Naive B cell (primary cell): ENCODE measurements around the gene ANKS3. TPM values are rescaled to one million over a fixed set of nuclear protein-coding genes. Genes with fewer than 3 reads are reported as not detected.

ENCODE experiments used
- ATAC-seq, 2 donors: fragments of 150-1000 bp; cut with Tn5 transposase; 2 replicates each; pipeline ENCODE4 v1.10.0; 2021; ENCODE audit warnings: low read depth in 2 of 2, mild to moderate bottlenecking in 2 of 2, moderate library complexity in 2 of 2
- DNase-seq: peaks from one replicate; pipeline ENCODE4 v3.0.0; 2022
- H3K27ac Mint-ChIP-seq, 6 donors: one replicate each; pipeline ENCODE4 v1.8.0; 2020 to 2022; ENCODE audit warnings: mild to moderate bottlenecking in 6 of 6, mixed read lengths in 6 of 6, moderate library complexity in 5 of 6, inconsistent platforms in 2 of 6
- H3K27me3 Mint-ChIP-seq, 3 donors: one replicate each; pipeline ENCODE4 v1.8.0; 2021 to 2022; ENCODE audit warnings: mixed read lengths in 3 of 3, mild to moderate bottlenecking in 1 of 3
- H3K36me3 Mint-ChIP-seq, 2 donors: one replicate each; pipeline ENCODE4 v1.8.0; 2020 to 2022; ENCODE audit warnings: mixed read lengths in 2 of 2, inconsistent platforms in 1 of 2, mild to moderate bottlenecking in 1 of 2
- H3K4me1 Mint-ChIP-seq, 3 donors: one replicate each; pipeline ENCODE4 v1.8.0; 2020 to 2022; ENCODE audit warnings: mixed read lengths in 3 of 3, inconsistent platforms in 1 of 3, mild to moderate bottlenecking in 1 of 3, moderate library complexity in 1 of 3
- H3K4me3 Mint-ChIP-seq, 8 donors: one replicate each; pipeline ENCODE4 v1.8.0; 2020 to 2022; ENCODE audit warnings: mild to moderate bottlenecking in 8 of 8, mixed read lengths in 8 of 8, moderate library complexity in 8 of 8, inconsistent platforms in 2 of 8
- H3K9me3 Mint-ChIP-seq, 7 donors: one replicate each; pipeline ENCODE4 v1.8.0; 2020 to 2022; ENCODE audit warnings: mixed read lengths in 7 of 7, mild to moderate bottlenecking in 5 of 7, inconsistent platforms in 2 of 7, moderate library complexity in 1 of 7
- polyA plus RNA-seq, 6 donors: library from polyadenylated mRNA; unstranded; fragments of 300-500 nt; fragmentation: Illumina TruSeq; gene quantifications; one replicate each; pipeline ENCODE4 v1.2.3, GENCODE V29; 2021; ENCODE audit warnings: low read depth in 6 of 6

The ANKS3 gene
- polyA plus RNA-seq, 6 donors from 2014 or later: 3.9 to 8.3 (median 4.4) TPM; not detected in 1

DNA sequence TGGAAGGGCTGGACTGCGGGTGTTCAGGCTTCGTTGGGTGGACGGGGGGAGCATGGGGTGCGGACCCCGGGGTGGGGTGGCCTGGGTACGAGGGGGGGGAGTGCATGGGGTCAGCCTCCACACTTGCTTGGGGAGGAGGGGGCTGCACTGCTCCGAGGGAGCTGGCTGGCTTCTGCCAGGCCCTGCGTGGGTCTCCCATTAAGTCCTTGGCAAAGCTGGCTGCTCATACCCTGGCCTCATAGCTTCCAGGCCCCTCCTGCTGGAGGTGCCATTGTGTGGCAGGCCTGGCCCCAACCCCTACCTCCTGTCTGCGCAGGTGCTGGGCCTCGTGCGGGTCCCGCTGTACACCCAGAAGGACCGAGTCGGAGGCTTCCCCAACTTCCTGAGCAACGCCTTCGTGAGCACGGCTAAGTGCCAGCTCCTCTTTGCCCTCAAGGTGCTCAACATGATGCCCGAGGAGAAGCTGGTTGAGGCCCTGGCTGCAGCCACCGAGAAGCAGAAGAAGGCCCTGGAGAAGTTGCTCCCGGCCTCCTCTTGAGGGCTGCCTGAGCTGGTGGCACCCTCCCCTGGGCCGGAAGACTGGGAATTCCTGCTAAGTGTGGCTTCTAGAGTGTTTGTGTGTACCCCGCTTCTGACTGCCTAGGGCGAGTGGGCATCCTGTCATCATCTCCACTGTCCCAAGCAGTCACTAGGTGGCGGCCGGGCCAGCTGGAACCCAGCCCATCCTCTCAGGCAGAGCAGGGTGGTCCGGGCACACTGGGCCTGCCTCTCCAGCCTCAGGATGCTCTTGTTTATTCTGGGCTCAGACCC lies 39.2 kb downstream of the ANKS3 start:
- DNase-seq (no peak), ATAC-seq (no peak)
- H3K4me3 Mint-ChIP-seq: peak overlapping the region; percentile 71 to 94 (median 84)
- H3K4me1 Mint-ChIP-seq: peaks cover 6 to 12% (median 12%) of the 10 kb centered on the region in 3 donors
- peak overlapping the region in 4 of 6 donors; percentile 24 to 93 (median 86) for H3K27ac Mint-ChIP-seq
- H3K36me3 Mint-ChIP-seq: no peaks in the 10 kb centered on the region
- H3K27me3 Mint-ChIP-seq: no peaks in the 10 kb centered on the region
- H3K9me3 Mint-ChIP-seq: no peaks in the 10 kb centered on the region

DNA sequence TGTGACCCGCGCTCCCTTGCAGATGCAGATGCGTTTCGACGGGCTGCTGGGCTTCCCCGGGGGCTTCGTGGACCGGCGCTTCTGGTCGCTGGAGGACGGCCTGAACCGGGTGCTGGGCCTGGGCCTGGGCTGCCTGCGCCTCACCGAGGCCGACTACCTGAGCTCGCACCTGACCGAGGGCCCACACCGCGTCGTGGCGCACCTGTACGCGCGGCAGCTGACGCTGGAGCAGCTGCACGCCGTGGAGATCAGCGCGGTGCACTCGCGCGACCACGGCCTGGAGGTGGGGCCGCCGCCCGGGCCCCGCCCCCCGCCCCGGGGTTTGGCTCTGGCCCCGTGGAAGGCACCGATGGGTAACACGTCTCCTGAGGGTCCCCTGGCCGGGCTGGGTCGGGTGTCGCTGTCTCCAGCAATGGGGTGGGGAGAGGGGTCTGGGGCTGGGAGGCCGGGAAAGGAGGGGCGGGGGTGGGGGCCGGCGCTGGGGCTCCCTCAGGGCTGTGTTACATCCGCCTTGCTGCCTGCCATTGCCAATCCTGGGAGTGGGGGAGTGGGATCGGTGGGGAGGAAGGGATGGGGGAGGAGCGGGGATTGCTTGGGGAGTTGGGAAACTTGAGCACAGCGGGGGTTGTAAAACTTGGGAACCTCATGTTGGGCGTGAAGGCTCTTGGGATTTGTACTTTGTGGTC lies 40.0 kb downstream of the ANKS3 start:
- ATAC-seq: peak; percentile 20 to 31
- Mint-ChIP-seq H3K4me1 (peaks cover 6 to 12% (median 12%) of the 10 kb centered on the region in 3 donors), H3K9me3 (no peaks in the 10 kb centered on the region), H3K27me3 (no peaks in the 10 kb centered on the region), H3K36me3 (no peaks in the 10 kb centered on the region), H3K27ac (peak overlapping the region; percentile 21 to 93 (median 72)), H3K4me3 (peak overlapping the region; percentile 77 to 94 (median 86))
- peak; percentile 27 for DNase-seq

DNA sequence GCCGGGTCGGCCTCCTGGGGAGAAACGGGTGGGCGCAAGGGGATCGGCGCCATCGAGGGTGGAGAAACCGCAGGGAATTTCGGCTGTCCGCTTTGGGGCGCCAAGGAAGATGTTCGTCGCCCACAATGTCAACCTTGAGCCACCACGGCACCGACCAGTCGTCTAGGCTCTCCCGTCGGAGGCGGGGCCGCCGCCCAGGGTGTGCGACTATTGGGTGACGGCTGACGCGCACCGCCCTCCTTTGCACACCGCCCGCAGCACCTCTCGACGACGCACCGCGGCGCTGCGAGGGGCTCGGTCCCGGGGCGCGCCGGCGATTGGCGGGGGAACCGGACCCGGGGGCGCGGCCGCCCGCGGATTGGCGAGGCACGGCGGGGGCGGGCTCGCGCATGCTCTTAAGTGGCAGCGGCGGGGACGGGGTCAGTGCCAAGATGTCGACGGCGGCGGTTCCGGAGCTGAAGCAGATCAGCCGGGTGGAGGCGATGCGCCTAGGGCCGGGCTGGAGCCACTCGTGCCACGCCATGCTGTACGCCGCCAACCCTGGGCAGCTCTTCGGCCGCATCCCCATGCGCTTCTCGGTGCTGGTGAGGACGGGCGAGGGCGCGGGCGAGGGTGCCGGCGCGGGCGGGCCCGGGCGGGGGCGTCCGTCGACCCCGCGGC lies 40.6 kb downstream of the ANKS3 start, which contains the start of gene NUDT16L1:
Gene NUDT16L1, plus strand, starts transcription at position 267 of the 660 bp plus-strand sequence. Its CDS starts 165 bp downstream, at position 432.
- DNase-seq: peak; percentile 98
- no peaks in the 10 kb centered on the region for H3K36me3 Mint-ChIP-seq
- peak; percentile 90 to 93 for ATAC-seq
- peaks cover 6 to 12% (median 12%) of the 10 kb centered on the region in 3 donors for H3K4me1 Mint-ChIP-seq
- H3K4me3 Mint-ChIP-seq: peak within 1 kb of the TSS; percentile 82 to 94 (median 90)
- peak within 1 kb of the TSS; percentile 81 to 93 (median 90) for H3K27ac Mint-ChIP-seq
- no peaks in the 10 kb centered on the region for H3K9me3 Mint-ChIP-seq
- no peaks in the 10 kb centered on the region for H3K27me3 Mint-ChIP-seq

DNA sequence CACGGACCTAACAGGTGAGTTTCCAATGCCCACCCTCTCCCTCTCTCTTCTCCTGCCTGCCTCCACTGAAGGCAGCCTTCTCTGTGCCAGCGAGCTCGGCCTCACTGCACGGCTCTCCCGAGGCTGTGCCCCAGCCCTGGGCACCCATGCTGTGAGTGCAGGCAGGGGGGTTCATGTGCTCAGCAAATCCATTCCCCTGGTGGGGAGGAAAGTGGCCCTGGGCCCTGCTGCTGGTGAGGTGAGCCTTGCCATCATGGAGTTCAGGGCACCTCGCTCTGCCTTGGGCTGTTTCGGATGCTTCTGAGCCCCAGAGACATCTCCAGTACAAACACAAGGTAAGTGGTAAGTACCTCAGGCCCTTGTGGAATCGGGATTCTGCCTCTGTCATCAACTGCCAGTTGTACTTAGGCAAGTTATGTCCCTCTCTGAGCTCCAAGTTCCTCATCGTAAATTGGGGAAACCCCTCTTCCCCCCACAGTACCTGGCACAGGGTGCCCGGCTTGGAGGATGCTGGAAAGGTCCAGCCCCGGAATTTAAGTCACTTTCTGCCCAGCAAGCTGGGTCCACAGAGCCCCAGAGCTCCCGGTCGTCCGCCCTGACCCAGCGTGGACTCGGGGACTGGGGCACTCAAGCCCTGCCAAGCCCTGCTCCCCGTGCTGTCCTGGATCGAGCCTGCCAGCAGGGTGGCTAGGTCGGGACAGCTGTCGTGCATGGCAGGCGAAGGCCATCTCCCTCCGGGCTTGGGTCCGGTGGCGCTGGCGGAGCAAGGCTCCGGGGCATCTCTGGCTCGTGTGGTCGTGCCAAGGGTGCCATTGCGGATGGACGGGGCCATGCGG lies 41.4 kb downstream of the ANKS3 start:
- Mint-ChIP-seq H3K27ac (peak overlapping the region; percentile 79 to 90 (median 85)), H3K27me3 (no peaks in the 10 kb centered on the region), H3K9me3 (no peaks in the 10 kb centered on the region), H3K4me3 (peak overlapping the region; percentile 82 to 94 (median 90)), H3K36me3 (no peaks in the 10 kb centered on the region), H3K4me1 (peaks cover 6 to 12% (median 12%) of the 10 kb centered on the region in 3 donors)
- ATAC-seq: peak; percentile 19 to 25
- peak; percentile 25 for DNase-seq

DNA sequence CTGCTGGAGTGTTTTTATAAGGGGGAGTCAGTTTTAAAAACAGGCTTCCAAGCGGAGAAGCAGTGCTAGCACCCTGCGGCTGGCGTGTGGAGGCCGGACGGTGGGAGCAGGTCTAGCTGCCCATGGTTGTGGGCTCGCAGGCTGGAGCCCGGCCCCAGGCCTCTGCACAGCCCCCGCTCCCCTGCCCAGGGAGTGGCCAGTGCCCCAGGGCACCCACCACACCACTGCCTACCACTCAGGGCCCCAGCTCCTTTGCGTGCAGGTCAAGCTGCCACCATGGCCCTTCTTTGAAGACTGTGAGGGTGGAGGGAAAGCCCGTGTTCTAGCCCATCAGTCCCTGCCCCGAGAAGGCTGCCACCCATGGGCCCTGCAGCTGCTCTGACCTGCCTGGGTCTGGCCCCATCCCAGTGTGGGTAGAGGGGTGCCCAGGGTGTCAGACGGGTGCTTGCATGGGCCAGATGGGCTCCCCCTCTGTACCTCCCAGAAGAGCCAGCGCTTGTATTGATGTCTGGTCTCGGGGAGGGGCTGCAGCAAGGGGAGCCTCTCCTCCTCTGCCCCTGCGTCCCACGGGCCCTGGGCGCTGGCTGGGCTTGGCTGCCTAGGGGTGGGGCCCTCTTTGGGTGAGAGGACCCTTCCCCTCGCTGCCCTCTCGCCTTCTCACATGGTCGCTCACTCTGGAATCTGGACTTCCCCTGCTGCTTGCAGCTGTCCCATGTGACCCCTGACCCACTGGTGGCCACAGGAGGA lies 42.2 kb downstream of the ANKS3 start:
- no peak for DNase-seq
- ATAC-seq: no peak
- H3K27ac Mint-ChIP-seq: peak overlapping the region in 3 of 6 donors; percentile 15 to 82 (median 78)

DNA sequence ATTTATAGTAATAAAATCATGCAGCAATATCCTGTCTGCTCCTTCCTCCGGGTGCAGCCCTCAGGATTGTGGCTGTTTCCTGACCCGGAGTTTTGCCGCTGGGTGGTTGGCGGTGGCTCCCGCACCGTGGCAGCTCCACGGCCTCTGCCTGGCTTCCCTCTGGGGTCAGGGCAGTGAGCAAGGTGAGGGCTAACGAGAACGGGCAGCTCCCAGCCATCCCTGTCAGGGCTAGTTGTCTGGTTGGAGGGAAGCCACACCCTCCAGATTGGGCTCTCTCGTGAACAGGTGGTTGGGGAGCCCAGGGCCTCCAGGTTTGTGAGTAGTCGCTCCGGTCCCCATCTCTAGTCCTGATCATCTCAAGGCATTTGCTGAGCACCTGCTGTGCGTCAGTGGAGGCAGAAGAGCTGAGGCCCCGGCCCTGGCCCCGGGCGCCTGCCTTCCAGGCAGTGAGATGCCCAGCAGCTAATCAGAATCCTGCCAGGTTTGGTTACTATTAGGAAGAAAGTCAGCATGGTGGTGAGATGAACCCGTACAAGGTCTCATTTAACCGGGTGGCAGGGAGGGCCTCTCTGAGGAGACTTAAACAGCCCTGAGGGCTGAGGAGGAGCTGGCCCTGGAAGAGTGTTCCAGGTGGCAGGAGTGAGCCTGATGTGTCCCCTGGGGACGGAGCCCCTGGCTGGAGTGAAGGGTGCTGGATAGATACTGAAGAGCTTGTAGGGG lies 43.0 kb downstream of the ANKS3 start:
- Mint-ChIP-seq H3K27ac (peak overlapping the region in 3 of 6 donors; percentile 66 to 85 (median 78)), H3K9me3 (no peaks in the 10 kb centered on the region), H3K4me1 (peaks cover 6 to 12% (median 12%) of the 10 kb centered on the region in 3 donors), H3K4me3 (peak overlapping the region in 7 of 8 donors; percentile 14 to 80 (median 56)), H3K27me3 (no peaks in the 10 kb centered on the region), H3K36me3 (no peaks in the 10 kb centered on the region)
- ATAC-seq: no peak
- no peak for DNase-seq

More for the DNA sequence above, 42.2 kb downstream of the ANKS3 start:
- Mint-ChIP-seq H3K27me3 (no peaks in the 10 kb centered on the region), H3K36me3 (no peaks in the 10 kb centered on the region), H3K4me3 (peak overlapping the region in 5 of 8 donors; percentile 14 to 82 (median 64)), H3K9me3 (no peaks in the 10 kb centered on the region), H3K4me1 (peaks cover 6 to 12% (median 12%) of the 10 kb centered on the region in 3 donors)

DNA sequence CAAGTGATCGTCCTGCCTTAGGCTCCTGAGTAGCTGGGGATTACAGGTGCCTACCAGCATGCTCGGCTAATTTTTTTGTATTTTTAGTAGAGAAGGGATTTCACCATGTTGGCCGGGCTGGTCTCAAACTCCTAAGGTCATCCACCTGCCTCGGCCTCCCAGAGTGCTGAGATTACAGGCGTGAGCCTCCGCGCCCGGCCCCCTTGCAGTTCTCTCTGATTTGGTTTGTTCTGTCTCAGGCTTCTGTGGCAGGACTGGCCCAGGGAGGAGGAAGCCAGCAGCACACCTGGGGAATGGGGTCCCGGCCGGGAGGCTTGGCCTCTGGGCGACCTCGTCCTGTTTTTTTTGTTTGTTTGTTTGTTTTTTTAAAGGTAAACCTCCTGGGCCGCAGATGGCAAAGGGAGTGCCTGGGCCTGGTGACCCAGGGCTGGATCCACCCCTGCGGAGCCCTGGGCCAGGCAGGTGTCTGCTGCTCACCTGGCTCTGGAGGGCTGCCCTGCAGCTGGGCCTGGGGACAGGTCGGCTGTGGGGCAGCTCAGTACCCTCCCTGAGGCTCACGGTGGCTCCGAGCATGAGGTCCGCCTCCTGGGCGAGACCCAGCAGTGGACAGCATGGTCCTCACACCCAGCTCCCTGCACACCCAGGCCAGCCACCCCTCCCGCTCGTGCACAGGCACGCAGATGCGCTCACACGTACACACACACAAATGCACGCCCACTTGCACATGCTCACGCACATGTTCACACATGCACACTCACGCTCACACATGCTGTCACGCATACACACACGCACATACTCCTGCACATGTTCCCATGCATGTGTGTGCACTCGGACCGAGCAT lies 44.0 kb downstream of the ANKS3 start:
- ATAC-seq: no peak
- DNase-seq: no peak
- Mint-ChIP-seq H3K27me3 (no peaks in the 10 kb centered on the region), H3K27ac (peak overlapping the region in 2 of 6 donors; percentile 66 to 67), H3K9me3 (no peaks in the 10 kb centered on the region), H3K36me3 (no peaks in the 10 kb centered on the region), H3K4me3 (no peak overlapping the region), H3K4me1 (peaks cover 6 to 12% (median 12%) of the 10 kb centered on the region in 3 donors)

DNA sequence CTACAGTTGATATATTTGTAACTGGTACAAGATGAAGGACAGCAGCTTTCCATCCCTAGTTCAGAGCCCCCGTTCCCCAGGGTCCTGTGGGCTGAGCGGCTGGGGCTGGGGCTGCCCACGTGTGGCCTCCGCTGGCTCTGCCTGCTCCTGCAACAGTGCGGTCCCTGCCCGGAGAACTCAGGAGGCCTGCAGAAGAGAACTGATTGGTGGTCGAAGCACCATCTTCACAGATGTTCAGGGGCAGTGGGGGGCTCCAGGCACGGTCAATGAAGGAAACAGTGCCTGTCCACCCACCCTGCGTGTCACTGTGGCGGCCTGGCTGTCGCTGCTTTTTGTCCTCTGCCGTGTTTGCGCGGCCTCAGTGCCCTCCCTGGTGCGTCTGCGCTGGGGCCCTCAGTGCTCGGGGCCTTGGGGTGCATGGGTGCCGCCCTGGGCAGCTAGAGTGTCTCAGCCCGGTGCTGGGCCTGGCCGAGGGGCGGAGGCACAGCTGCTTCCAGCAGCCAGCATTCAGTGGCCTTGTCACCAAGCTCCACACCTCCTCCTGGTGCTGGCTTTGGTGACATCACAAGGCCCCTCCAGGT lies 44.9 kb downstream of the ANKS3 start:
- no peak for ATAC-seq
- Mint-ChIP-seq H3K27ac (no peak overlapping the region), H3K4me3 (no peak overlapping the region), H3K36me3 (no peaks in the 10 kb centered on the region), H3K4me1 (peaks cover 6 to 12% (median 12%) of the 10 kb centered on the region in 3 donors), H3K27me3 (no peaks in the 10 kb centered on the region), H3K9me3 (no peaks in the 10 kb centered on the region)
- no peak for DNase-seq

DNA sequence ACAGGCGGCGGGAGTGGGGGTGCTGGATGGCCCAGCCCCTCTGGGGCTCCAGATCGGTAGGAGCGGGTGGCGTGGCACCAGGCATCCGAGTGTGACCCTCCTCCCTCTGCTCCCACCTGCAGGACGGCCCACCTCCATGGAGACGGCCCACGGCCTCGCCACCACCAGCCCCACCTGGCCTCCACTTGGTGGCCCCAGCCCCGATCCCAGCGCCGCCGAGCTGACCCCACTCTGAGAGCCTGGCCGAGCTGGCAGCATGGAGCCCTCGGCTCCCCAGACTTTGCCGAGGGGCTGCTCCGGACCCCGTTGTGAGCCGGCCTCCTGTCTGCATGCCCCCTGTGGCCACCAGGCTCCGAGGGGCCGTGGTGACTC lies 45.4 kb downstream of the ANKS3 start:
- no peak for DNase-seq
- no peak overlapping the region for H3K27ac Mint-ChIP-seq
- peaks cover 6 to 12% (median 12%) of the 10 kb centered on the region in 3 donors for H3K4me1 Mint-ChIP-seq
- no peak overlapping the region for H3K4me3 Mint-ChIP-seq
- H3K36me3 Mint-ChIP-seq: no peaks in the 10 kb centered on the region
- no peaks in the 10 kb centered on the region for H3K9me3 Mint-ChIP-seq
- no peaks in the 10 kb centered on the region for H3K27me3 Mint-ChIP-seq
- ATAC-seq: no peak

DNA sequence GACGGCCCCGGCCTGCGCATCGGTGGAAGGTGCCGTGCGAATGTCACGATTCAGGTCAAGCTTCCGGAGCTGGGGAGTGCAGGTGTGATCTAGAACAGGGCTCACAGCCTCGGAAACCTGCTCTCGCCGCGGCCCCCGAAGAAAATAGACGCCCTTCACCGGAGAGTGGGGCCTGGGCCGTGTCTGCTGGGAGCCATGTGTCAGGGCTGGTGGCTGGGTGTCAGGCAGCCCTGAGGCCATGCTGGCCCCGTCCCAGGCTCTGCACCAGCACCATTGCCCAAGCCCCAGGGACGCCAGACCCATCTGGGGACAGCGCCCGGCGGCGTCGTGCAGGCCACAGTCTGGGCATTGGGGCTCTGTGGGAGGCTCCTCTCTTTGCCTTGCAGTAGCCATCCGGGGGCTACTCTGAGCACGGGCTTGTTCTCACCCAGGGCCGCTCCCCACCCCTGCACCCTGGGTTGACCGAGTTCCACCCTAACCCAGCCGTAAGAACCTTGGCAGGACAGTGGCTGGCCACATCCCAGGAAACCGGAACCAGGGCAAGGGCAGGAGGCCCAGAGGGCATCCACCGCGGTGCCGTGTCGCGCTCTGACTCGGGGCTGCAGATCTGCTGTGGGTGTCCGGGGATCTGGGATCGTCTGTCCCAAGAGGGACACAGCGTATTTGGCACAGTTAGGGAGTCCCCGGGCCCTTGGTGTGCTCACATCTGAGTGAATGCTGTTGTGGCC lies 46.0 kb downstream of the ANKS3 start:
- H3K4me3 Mint-ChIP-seq: no peak overlapping the region
- no peaks in the 10 kb centered on the region for H3K36me3 Mint-ChIP-seq
- no peak for ATAC-seq
- H3K27ac Mint-ChIP-seq: peak overlapping the region in 1 of 6 donors; percentile 52
- peaks cover 6 to 10% (median 9%) of the 10 kb centered on the region in 3 donors for H3K4me1 Mint-ChIP-seq
- DNase-seq: no peak
- H3K9me3 Mint-ChIP-seq: no peaks in the 10 kb centered on the region
- H3K27me3 Mint-ChIP-seq: no peaks in the 10 kb centered on the region
